ENCODE data around the gene OR6A2. TPM values are rescaled to one million over a fixed set of nuclear protein-coding genes. Genes with fewer than 3 reads are reported as not detected.

The OR6A2 gene
- total and polyA plus RNA-seq, 2 experiments from 2014 or later = 0.20 TPM; not detected in 1

DNA sequence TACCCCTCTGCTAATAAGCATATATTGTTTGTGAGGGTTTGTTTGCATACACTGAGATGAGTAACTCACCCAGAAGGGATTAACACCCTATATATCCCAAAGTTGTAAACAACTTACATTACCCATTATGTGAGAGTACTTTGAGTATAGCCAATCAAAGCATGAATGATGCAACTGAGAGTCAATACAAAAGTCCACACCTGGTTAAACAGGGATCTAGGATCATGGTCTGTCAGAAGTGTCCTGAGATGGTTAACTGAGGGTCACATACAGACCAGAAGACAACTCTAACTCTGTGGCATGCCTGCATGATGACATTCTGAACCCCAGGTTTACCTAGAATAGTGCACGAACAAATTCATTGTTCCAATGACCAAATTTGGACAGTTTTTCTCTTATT lies 28.6 kb upstream of the OR6A2 start:
- H3K79me2 ChIP-seq = no peaks in the 10 kb centered on the region
- no peak overlapping the region for H3K4me3 ChIP-seq
- no peaks in the 10 kb centered on the region for H3K27me3 ChIP-seq
- TF ChIP-seq, protein P1, sequence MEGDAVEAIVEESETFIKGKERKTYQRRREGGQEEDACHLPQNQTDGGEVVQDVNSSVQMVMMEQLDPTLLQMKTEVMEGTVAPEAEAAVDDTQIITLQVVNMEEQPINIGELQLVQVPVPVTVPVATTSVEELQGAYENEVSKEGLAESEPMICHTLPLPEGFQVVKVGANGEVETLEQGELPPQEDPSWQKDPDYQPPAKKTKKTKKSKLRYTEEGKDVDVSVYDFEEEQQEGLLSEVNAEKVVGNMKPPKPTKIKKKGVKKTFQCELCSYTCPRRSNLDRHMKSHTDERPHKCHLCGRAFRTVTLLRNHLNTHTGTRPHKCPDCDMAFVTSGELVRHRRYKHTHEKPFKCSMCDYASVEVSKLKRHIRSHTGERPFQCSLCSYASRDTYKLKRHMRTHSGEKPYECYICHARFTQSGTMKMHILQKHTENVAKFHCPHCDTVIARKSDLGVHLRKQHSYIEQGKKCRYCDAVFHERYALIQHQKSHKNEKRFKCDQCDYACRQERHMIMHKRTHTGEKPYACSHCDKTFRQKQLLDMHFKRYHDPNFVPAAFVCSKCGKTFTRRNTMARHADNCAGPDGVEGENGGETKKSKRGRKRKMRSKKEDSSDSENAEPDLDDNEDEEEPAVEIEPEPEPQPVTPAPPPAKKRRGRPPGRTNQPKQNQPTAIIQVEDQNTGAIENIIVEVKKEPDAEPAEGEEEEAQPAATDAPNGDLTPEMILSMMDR (IDR thresholded peaks at IDR 0.05; ENCODE audit: poor library complexity) = no peak
- no peak for TF ChIP-seq EZH2 (IDR thresholded peaks at IDR 0.05; ENCODE audit: borderline replicate concordance)
- no peak for TF ChIP-seq EZH2phosphoT487 (IDR thresholded peaks at IDR 0.05; ENCODE audit: low read depth, severe bottlenecking, unreplicated experiment)
- H3K4me1 ChIP-seq (ENCODE audit: insufficient read depth) = no peaks in the 10 kb centered on the region
- WGBS (ENCODE audit: low lambda C conversion rate, missing lambda C conversion rate) = 93% methylated on average over 1 of the region's 1 CpG
- no peak overlapping the region for H2AFZ ChIP-seq
- no peak overlapping the region for H3K4me2 ChIP-seq
- no peaks in the 10 kb centered on the region for H4K20me1 ChIP-seq (ENCODE audit: insufficient read depth, poor library complexity, severe bottlenecking)
- no peaks in the 10 kb centered on the region for H3K9me2 ChIP-seq (replicated peaks; ENCODE audit: insufficient read depth)
- H3K9me3 ChIP-seq (ENCODE audit: low read depth) = no peaks in the 10 kb centered on the region
- no peak for DNase-seq (ENCODE audit: low spot score)
- H3K27ac ChIP-seq = no peak overlapping the region
- no peaks in the 10 kb centered on the region for H3K36me3 ChIP-seq (replicated peaks; ENCODE audit: insufficient read depth, low read depth)

DNA sequence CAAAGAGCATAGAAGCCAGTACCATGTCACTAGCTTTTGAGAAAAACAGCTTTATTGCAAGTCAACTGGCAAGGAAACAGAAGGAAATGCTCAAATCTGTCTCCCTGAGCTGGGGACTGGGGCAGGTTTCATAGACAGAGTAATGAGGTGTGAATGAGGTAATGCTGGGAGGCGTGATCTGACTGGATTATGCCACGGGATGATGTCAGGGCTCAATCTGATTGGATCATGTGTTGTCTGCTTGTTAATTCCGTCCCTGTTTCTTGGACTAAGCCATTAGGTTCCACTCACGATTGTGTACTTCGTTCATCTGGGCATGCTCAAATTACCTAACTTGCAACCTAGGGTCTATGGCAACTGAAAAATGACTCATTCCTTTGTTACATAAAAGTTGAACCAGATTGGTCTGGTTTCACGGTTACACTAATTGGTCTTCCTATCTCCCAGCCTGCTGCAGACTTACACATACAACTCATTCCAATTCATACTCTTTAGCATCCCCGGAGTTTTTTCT lies 25.8 kb upstream of the OR6A2 start:
- H3K36me3 ChIP-seq (replicated peaks; ENCODE audit: insufficient read depth, low read depth) = no peaks in the 10 kb centered on the region
- H3K4me1 ChIP-seq (ENCODE audit: insufficient read depth) = no peaks in the 10 kb centered on the region
- H3K9me3 ChIP-seq (ENCODE audit: low read depth) = no peaks in the 10 kb centered on the region
- H3K4me2 ChIP-seq = no peak overlapping the region
- no peaks in the 10 kb centered on the region for H3K9me2 ChIP-seq (replicated peaks; ENCODE audit: insufficient read depth)
- H3K79me2 ChIP-seq = no peaks in the 10 kb centered on the region
- no peak for DNase-seq (ENCODE audit: low spot score)
- WGBS (ENCODE audit: low lambda C conversion rate, missing lambda C conversion rate) = 77% methylated on average over 7 of the region's 7 CpGs
- no peak overlapping the region for H3K27ac ChIP-seq
- no peak for TF ChIP-seq EZH2phosphoT487 (IDR thresholded peaks at IDR 0.05; ENCODE audit: low read depth, severe bottlenecking, unreplicated experiment)
- TF ChIP-seq, protein P1 (IDR thresholded peaks at IDR 0.05; ENCODE audit: poor library complexity) = no peak
- TF ChIP-seq EZH2 (IDR thresholded peaks at IDR 0.05; ENCODE audit: borderline replicate concordance) = no peak
- H2AFZ ChIP-seq = no peak overlapping the region
- no peaks in the 10 kb centered on the region for H4K20me1 ChIP-seq (ENCODE audit: insufficient read depth, poor library complexity, severe bottlenecking)
- H3K4me3 ChIP-seq = no peak overlapping the region
- no peaks in the 10 kb centered on the region for H3K27me3 ChIP-seq

DNA sequence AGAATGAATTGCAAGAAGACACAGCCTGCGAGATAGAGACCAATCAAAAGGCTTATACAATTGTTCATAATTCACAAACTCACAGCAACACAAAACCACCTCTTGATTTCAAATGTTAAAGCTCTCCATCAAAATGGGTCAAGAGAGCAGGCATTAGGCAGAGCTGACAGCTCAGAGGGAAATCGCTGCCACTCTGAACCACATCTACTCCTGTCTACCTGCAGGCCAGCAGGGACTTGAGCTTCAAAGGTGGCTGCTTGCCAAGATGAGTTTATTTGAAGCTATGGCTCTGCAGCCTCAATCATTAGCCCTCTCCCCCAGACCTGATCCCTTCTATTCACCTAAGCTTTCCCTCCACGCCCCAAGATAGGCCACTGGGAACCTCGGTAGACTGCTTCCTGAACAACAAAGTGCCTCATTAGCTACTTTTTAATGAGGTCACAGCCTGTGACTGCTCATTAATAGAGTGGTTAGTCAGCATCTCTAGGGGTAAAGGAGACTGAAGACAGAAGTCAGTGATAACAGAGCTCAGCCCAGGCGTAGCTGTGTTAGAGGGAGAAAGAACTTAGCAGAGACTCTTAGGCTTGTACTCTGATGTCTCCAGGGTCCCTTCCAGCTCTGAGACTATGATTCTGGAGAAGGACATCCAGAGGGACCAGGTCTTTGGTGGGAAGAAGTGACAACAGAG lies 24.8 kb upstream of the OR6A2 start:
- Histone ChIP-seq H3K36me3 (replicated peaks; ENCODE audit: insufficient read depth, low read depth) (no peaks in the 10 kb centered on the region), H3K9me3 (ENCODE audit: low read depth) (no peaks in the 10 kb centered on the region), H3K27ac (no peak overlapping the region), H3K27me3 (no peaks in the 10 kb centered on the region), H3K4me3 (no peak overlapping the region), H2AFZ (no peak overlapping the region), H3K4me1 (ENCODE audit: insufficient read depth) (no peaks in the 10 kb centered on the region), H3K4me2 (no peak overlapping the region), H3K79me2 (no peaks in the 10 kb centered on the region), H4K20me1 (ENCODE audit: insufficient read depth, poor library complexity, severe bottlenecking) (no peaks in the 10 kb centered on the region), H3K9me2 (replicated peaks; ENCODE audit: insufficient read depth) (no peaks in the 10 kb centered on the region)
- 82% methylated on average over 5 of the region's 5 CpGs for WGBS (ENCODE audit: low lambda C conversion rate, missing lambda C conversion rate)
- TF ChIP-seq, protein P1 (IDR thresholded peaks at IDR 0.05; ENCODE audit: poor library complexity) = no peak
- TF ChIP-seq EZH2 (IDR thresholded peaks at IDR 0.05; ENCODE audit: borderline replicate concordance) (no peak), EZH2phosphoT487 (IDR thresholded peaks at IDR 0.05; ENCODE audit: low read depth, severe bottlenecking, unreplicated experiment) (no peak)
- no peak for DNase-seq (ENCODE audit: low spot score)
